HG02642 (cell line): ENCODE results near the gene TCP11X2.
"Not testable (repeated sequence)": the region's sequence is repeated elsewhere in the genome, so short reads cannot be mapped to it uniquely, and the experiment has no call there.

ENCODE experiments used
- ATAC-seq: cut with Tn5 transposase; IDR thresholded peaks from one replicate; pipeline ENCODE4 v1.9.1; 2021; ENCODE audit warnings: mild to moderate bottlenecking; ENCODE audit not compliant: unreplicated experiment, poor library complexity

Gene TCP11X2

DNA sequence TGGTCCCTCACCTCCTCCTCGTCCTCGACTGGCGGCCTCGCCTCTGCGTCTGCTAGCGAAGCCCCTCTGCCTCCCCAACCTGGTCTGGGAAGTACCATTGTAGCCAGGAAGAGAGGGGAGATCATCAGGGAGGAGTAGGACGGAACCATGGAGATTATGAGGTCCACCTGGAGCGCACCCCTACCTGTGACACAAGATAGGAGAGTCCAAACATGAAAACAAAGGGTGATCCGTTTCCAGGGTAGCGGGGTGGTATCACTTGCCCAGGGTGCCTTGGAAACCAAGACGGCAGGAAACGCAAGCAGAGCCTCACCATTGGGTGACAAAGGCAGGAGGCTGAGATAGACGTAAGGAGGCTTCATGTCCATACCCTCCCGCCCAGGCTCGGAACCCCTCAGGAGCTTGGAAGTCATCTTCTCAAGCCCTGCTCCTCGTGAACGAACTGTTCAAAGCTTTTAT, at the start of gene TCP11X2:
TSS of gene TCP11X2 (minus strand) at position 51 of the 459 bp plus-strand sequence.
- not testable (repeated sequence) for ATAC-seq

DNA sequence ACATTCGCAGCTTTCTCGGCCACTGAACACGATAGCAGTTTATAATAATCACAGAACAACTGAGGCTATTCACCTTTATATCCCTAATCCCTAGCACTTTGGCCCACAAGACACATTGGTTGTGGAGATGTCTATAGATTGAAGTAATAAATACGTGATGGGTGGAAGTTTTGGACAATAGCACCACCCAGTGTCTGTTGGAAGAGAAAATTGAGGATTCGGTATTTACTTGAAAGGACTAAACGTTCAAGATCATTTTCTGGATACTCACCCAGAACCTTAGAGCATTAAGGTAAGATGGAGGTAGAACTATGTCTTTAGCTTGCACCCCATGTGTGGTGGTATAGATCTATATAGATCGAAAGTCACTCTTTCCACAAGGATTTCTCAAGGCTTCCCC, 45.7 kb upstream of the TCP11X2 start:
- no peak for ATAC-seq

DNA sequence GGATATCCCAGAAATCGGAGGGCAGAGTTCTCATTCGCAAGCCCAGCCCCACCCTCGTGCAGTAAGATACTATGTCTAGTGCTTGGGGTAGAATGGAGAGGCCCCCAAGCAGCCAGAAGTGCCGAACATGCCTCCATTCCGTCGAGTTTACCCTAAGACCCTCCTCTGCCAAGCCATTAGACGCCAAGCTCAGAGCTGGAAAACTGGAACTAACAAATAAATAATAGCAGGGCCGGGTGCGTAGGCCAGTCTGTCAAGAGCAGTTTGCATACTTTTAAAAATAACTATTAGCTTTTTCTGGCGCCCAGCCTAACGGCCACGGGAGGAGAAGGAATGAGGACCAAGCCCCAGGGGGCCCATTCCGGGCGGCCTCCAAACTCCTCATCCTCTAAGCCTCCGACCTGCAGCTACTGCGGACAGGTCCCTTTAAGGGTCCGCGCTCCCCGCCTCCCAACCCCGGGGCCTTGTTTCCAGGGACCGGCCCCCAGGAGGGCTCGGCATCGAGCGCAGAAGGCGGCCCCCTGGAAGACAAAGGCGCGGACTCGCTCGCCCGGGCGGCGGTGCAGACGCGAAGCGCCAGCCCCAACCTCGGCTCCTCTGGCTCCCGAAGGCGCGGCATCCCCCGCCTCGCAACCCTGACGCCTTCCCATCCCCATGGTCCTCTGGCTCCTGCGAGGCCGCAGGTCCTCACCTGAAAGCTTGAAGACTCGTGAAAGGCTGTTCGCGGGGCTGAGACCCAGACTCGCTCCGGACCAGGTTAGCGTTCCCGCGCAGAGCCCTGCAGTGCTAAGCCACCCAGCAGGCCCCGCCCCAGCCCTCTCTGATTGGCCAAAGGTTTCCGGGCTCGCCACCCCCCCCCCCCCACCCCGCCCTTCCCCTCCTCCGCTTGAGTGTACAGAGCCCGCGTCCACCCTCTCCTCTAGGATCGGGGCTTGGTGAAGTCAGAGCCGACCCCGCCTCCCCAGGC, 44.6 kb upstream of the TCP11X2 start, which contains the start of gene TMSB15A:
TSS of gene TMSB15A (minus strand) at position 765 of the 967 bp plus-strand sequence.
- ATAC-seq = peak; percentile 98

DNA sequence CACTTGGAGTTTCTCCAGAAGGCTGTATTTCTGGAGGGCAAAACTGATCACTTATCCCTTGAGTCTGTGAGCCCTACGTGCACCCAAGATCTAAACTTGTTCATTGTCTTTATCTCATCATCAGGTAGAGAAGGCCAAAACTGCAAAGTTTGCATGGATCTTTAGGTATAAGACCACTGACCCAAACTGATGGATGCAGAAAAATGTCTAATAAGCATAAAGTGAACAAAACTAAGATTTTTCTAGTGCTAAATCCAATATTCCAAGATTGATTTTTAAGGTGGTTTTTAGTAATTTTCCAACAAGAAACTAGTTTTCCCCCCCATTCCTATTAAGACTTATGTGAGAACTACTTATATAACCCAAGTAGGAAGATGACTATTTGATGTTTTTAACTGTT, 42.9 kb upstream of the TCP11X2 start:
- no peak for ATAC-seq

DNA sequence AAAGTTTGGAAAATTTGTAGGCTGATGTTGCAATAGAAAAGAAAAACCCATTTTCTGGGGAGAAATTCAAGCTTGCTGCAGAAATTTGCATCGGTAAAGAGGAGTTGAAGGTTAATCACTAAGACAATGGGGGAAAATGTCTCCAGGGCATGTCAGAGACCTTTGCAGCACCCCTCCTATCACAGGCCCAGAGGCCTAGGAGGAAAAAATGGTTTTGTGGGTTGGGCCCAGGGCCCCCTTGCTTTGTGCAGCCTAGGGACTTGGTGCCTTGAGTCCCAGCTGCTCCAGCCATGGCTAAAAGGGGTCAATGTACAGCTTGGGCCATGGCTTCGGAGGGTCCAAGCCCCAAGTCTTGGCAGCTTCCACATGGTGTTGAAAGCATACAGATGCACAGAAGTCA, 27.1 kb upstream of the TCP11X2 start:
- no peak for ATAC-seq

DNA sequence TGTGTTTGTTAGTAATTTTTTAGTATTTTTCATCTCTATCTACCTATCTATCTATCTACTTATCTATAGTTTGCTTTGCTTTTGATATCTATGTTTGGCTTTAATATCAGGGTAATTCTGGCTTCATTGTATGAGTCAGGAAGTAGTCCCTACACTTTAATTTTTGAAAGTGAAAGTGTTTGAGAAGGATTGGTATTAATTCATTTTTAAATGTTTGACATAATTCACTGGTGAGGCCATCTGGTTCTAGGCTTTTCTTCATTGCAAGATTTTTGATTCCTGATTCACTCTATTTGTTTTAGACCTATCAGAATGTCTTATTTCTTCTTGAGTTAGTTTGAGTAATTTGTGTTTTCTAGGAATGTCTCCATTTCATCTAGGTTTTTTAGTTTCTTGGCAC, 20.2 kb upstream of the TCP11X2 start:
- ATAC-seq = no peak

DNA sequence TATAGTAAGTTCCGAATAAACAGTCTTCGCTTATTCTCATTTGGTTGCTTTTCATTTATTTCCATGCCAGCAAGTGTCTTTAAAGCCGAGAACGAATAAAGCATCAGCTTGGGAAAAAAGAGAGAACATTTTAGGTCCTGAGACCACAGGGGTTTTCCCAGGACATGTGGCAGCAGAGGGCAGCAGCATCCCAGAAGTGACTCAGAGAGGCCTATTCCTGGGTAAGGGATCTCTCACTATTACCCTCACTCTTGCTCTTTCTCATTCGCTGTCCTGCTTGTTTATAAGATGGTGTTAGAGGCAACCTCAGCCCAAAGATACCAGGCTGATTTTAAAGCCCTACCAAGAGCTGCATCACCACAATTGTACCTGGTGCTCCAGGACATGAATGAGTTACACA, 7.2 kb upstream of the TCP11X2 start:
- not testable (repeated sequence) for ATAC-seq

DNA sequence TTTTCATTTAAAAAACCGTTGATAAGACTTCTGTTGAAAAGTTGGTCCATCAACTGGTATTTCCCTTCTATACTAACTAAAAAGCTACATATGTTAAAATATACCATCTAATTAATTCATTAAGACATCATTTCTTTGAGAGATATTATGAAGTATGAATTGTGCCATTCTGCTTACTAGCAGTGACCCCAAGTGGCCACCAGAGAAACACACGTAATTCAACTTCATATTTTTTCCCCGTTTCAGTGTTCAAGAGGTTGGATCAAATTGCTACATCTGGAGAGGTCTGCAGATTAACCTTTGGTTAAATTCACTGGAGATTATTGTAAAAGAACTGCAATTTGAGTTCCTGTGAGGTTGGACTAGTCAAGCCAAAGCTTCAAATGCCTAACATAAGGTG, 1.4 kb downstream of the TCP11X2 start:
- ATAC-seq = not testable (repeated sequence)

DNA sequence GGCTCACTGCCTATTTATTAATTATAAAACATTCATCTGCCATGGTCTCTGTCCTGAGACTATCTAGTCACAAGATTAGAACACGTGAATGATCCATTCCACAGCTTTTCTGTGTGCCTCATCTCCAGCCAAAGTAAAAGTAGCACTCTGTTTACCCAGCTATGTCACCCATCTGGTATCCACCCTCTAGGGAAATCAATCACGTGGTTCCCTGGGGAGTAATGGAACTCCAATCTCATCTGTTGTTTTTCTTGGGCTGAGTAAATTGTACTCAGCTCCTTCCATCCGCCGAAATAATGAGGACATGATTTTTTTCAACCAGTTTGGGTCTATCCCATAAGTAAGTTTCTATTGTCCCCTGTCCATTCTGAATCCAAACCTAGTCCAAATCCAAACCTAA, 13.0 kb downstream of the TCP11X2 start:
- not testable (repeated sequence) for ATAC-seq

DNA sequence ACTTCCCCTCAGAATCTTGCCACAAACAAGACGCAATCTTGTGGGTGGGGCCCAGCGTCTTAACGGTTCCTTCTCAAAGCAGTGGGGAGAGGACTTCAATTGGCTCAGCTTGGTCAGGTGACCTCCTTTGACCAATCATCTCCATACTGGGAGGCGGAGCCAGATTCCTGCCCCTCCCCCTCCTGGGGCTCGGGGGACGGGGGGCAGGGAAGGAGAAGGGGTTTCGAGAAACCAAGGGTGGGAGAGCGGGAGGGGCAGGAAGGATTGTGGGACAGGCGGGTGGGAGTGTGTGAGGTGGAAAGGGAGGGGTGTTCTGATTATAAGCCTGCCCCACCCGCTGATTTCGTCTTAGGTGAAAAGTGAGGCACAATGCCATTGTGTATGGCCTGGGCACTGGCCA, 31.7 kb downstream of the TCP11X2 start, which contains the start of gene NXF2B:
TSS of gene NXF2B (minus strand) at position 101 of the 400 bp plus-strand sequence. CDS start 59,972 bp downstream, outside the sequence.
- ATAC-seq = not testable (repeated sequence)

DNA sequence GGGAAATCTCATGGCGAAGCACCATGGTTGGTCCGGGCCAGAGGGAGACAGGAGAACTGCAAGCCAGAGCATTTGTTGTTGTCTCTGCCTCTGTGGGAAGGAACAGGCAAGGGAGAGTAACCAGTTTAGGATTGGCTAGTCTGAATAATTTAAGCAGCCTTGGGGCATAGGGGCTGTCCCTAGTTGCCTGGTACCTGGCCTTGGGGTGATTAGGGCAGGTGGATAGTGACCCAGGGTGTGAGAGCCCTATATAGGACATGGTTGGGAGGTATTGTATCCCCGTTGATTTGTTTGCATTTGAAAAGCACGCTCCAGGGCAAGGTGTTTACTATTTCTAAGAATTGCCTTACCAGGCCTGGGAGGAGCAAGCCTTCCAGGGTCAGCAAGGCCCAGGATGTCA, 57.1 kb downstream of the TCP11X2 start:
- ATAC-seq = not testable (repeated sequence)
